Pancreas (tissue), 10 donors: ENCODE results near the gene SEPTIN3. TPM values are rescaled to one million over a fixed set of nuclear protein-coding genes. Genes with fewer than 3 reads are reported as not detected.
A peak's percentile ranks its signal among the peaks of the same experiment; 100 is the strongest.

ENCODE experiments used
- ATAC-seq, 4 donors: fragments of 200-7000 bp; cut with Tn5 transposase; one replicate each; pipeline versions ENCODE4 v1.8.0 to v1.9.1; 2020; ENCODE audit warnings: mild to moderate bottlenecking in 4 of 4, moderate library complexity in 4 of 4
- DNase-seq, 6 donors: peaks; one replicate each; pipeline ENCODE4 v3.0.0-alpha.2; 2020
- FAIRE-seq: peaks from 2 replicates; lab custom pipeline; 2012; peaks lifted over from hg19 to GRCh38; lab: Jason Lieb, UNC
- H3K27ac ChIP-seq, 4 donors: fragments of 200-600 bp; sonication (generic); 1 replicate in 3 of 4; 2 replicates in 1 of 4; pipeline versions ENCODE4 v1.5.0 to v1.8.0; 2020
- H3K27me3 ChIP-seq, 4 donors: fragments of 200-600 bp; one replicate each; pipeline ENCODE4 v1.8.0; 2021
- H3K36me3 ChIP-seq, 3 donors: fragments of 200-600 bp; sonication (generic) in 1 of 3; one replicate each; pipeline versions ENCODE4 v1.5.0 to v1.8.0; 2020 to 2021
- H3K4me1 ChIP-seq, 3 donors: fragments of 200-600 bp; one replicate each; pipeline ENCODE4 v1.8.0; 2021
- H3K4me3 ChIP-seq, 4 donors: fragments of 200-600 bp; sonication (generic) in 2 of 4; one replicate each; pipeline versions ENCODE4 v1.5.0 to v1.8.0; 2020 to 2021
- H3K9me3 ChIP-seq, 4 donors: fragments of 200-600 bp; one replicate each; pipeline ENCODE4 v1.8.0; 2021
- CTCF ChIP-seq, 4 donors: fragments of 200-600 bp; sonication (generic) in 3 of 4; IDR thresholded peaks; one replicate each; pipeline versions ENCODE4 v1.5.0 to v1.8.0; 2021; ENCODE audit warnings: antibody characterized with exemption in 4 of 4
- WGBS, 2 donors: extraction: QIAGEN DNeasy Blood & Tissue Kit; methylation state at CpG; one replicate each; pipeline ENCODE4 v1.1.7; 2013; 5-methylcytosine and 5-hydroxymethylcytosine counted together
- intact Hi-C, 3 donors: fragments of 100-400 bp; cut with DNase I; formaldehyde crosslinking; loops; one replicate each; pipeline versions ENCODE4 v1.11.1 to v1.14.2; 2022
- polyA plus RNA-seq, 2 donors: library from polyadenylated mRNA; stranded (reverse); fragments of 200-250 nt; gene quantifications; one replicate each; pipeline ENCODE4 v1.2.3, GENCODE V29; 2013
- total RNA-seq, 6 donors: library from RNA; stranded (reverse); fragmentation: NEBNext Ultra II Directional in 4 of 6; extraction: Animal tissue kit (Norgen Biotek cat#: 25700) in 4 of 6; gene quantifications; one replicate each; pipeline versions ENCODE4 v1.2.1 to v1.2.4, GENCODE V29; 2021 to 2023
- donor health status: healthy with polysubstance abuse.
- donor health status: DM: no; HTN: no; CAD: no; lungs with moderate emphysema.
- donor health status: DM: no; HTN: no; CAD: no.
- donor health status: control.
- donor health status: control.
- donor health status: Bipolar disorder and iron deficiency.
- donor health status: DM: yes; HTN: yes; CAD: no.
- donor health status: DM: no; HTN: no; CAD: no.
- donor health status: DM: no; HTN: no; CAD: no.
- donor health status: DM: yes; HTN: yes; CAD: no.

Gene SEPTIN3
- total RNA-seq, result 1 to 10 TPM in 3 of 6 donors, under 1 TPM in 3; 0.22 to 1.6 (median 0.97) TPM
- polyA plus RNA-seq, result 1 to 10 TPM; 1.9 to 8.5 TPM

- Histone ChIP-seq H3K36me3 (no peaks in the 10 kb centered on the region), H3K27me3 (peaks cover 0 to 3% (median 0%) of the 10 kb centered on the region in 4 donors), H3K4me3 (no peak within 1 kb of the TSS), H3K4me1 (no peaks in the 10 kb centered on the region), H3K27ac (no peak within 1 kb of the TSS), H3K9me3 (no peaks in the 10 kb centered on the region)
- DNase-seq (no peak), ATAC-seq (no peak), FAIRE-seq (no peak)
- 72% methylated on average over 8 of the region's 8 CpGs for WGBS, 2 donors
- intact Hi-C loops, result loop anchor here in 1 of 3 donors (10.0 kb wide), 1 partner anchor 466 kb away; the partner anchor contains the start of gene NFAM1
- TF ChIP-seq CTCF (IDR thresholded peaks at IDR 0.05), result no peak
Measured at GRCh38 chr22:41969110-41969646, at the start of gene SEPTIN3. SEPTIN3 (plus strand) TSS chr22:41969443; CDS start chr22:41971493, 2,050 bp downstream.

GRCh38 chr22:41920271-41920976 lies 48.8 kb upstream of the SEPTIN3 start:
- FAIRE-seq (no peak), DNase-seq (peak in 1 of 6 donors; percentile 46), ATAC-seq (no peak)
- peaks cover 0 to 8% (median 6%) of the 10 kb centered on the region in 3 donors for H3K4me1 ChIP-seq
- H3K36me3 ChIP-seq, result no peaks in the 10 kb centered on the region
- no peak for TF ChIP-seq CTCF (IDR thresholded peaks at IDR 0.05)
- no peaks in the 10 kb centered on the region for H3K9me3 ChIP-seq
- intact Hi-C loops, result no loop called here
- H3K4me3 ChIP-seq, result peak overlapping the region in 1 of 4 donors; percentile 48
- no peak overlapping the region for H3K27ac ChIP-seq
- WGBS, 2 donors, result 71 to 77% methylated on average over 19 to 21 of the region's 21 CpGs
- peaks cover 0 to 6% (median 1%) of the 10 kb centered on the region in 4 donors for H3K27me3 ChIP-seq

GRCh38 chr22:41922328-41922727 lies 46.9 kb upstream of the SEPTIN3 start:
- intact Hi-C loops, result no loop called here

GRCh38 chr22:41922940-41923594 lies 46.2 kb upstream of the SEPTIN3 start:
- intact Hi-C loops, result no loop called here
- Histone ChIP-seq H3K4me3 (no peak overlapping the region), H3K9me3 (no peaks in the 10 kb centered on the region), H3K4me1 (peaks cover 0 to 11% (median 6%) of the 10 kb centered on the region in 3 donors), H3K27ac (no peak overlapping the region), H3K36me3 (no peaks in the 10 kb centered on the region), H3K27me3 (no peaks in the 10 kb centered on the region)
- 82 to 85% methylated on average over 4 of the region's 4 CpGs for WGBS, 2 donors
- ATAC-seq, result no peak
- DNase-seq, result peak in 1 of 6 donors; percentile 32
- no peak for TF ChIP-seq CTCF (IDR thresholded peaks at IDR 0.05)
- no peak for FAIRE-seq

More at GRCh38 chr22:41922328-41922727, 46.9 kb upstream of the SEPTIN3 start:
- DNase-seq, result no peak
- H3K27me3 ChIP-seq, result no peaks in the 10 kb centered on the region
- no peak overlapping the region for H3K27ac ChIP-seq
- WGBS, 2 donors, result 82 to 89% methylated on average over 5 of the region's 5 CpGs
- no peak for TF ChIP-seq CTCF (IDR thresholded peaks at IDR 0.05)
- ATAC-seq, result no peak
- no peak for FAIRE-seq
- H3K36me3 ChIP-seq, result no peaks in the 10 kb centered on the region
- peaks cover 0 to 11% (median 6%) of the 10 kb centered on the region in 3 donors for H3K4me1 ChIP-seq
- no peaks in the 10 kb centered on the region for H3K9me3 ChIP-seq
- no peak overlapping the region for H3K4me3 ChIP-seq
